H1 (cell line): ENCODE measurements around the gene FBXO8. TPM values are rescaled to one million over a fixed set of nuclear protein-coding genes. Genes with fewer than 3 reads are reported as not detected.

Experiments
- CTCF ChIA-PET: fragments of 300-600 bp; sonication (Branson Sonifier 250); formaldehyde crosslinking; loops from one replicate; lab custom pipeline; 2021; ENCODE audit not compliant: partially characterized antibody; lab: Charles Lee
- POLR2A ChIA-PET: fragments of 300-600 bp; sonication (Branson Sonifier 250); formaldehyde crosslinking; loops from one replicate; lab custom pipeline; 2021; ENCODE audit warnings: inconsistent platforms; ENCODE audit not compliant: partially characterized antibody; lab: Charles Lee
- DNase-seq, 2 experiments: peaks; one replicate each; pipeline versions ENCODE4 v3.0.0 to v3.0.0-alpha.2; 2010 to 2022; ENCODE audit warnings: low spot score in 2 of 2, low read depth in 1 of 2, mixed read lengths in 1 of 2
- FAIRE-seq: peaks from 2 replicates; lab custom pipeline; 2011; peaks lifted over from hg19 to GRCh38; lab: Jason Lieb, UNC
- H2AFZ ChIP-seq: 2 replicates; pipeline ENCODE4 v1.8.1; 2012; ENCODE audit warnings: low read length, inconsistent platforms
- H2AK5ac ChIP-seq: 2 replicates; pipeline ENCODE4 v1.6.1; 2013; ENCODE audit warnings: low read depth, low read length
- H2BK120ac ChIP-seq: replicated peaks from 2 replicates; pipeline ENCODE3; 2013; ENCODE audit warnings: low read depth, low read length, inconsistent platforms
- H2BK12ac ChIP-seq: 2 replicates; pipeline ENCODE4 v1.6.1; 2013; ENCODE audit warnings: low read depth, low read length
- H2BK15ac ChIP-seq: 2 replicates; pipeline ENCODE4 v1.6.1; 2013; ENCODE audit warnings: low read length
- H2BK20ac ChIP-seq: 2 replicates; pipeline ENCODE4 v1.6.1; 2013; ENCODE audit warnings: low read length
- H2BK5ac ChIP-seq: 2 replicates; pipeline ENCODE4 v1.6.1; 2013; ENCODE audit warnings: low read depth, low read length
- H3K14ac ChIP-seq: 2 replicates; pipeline ENCODE4 v1.6.1; 2013; ENCODE audit warnings: inconsistent platforms; ENCODE audit not compliant: insufficient read length
- H3K18ac ChIP-seq: 2 replicates; pipeline ENCODE4 v1.6.1; 2013; ENCODE audit warnings: low read length; ENCODE audit errors: extremely low read depth
- H3K23ac ChIP-seq: 2 replicates; pipeline ENCODE4 v1.6.1; 2013; ENCODE audit warnings: inconsistent platforms; ENCODE audit not compliant: insufficient read length
- H3K23me2 ChIP-seq: 2 replicates; pipeline ENCODE4 v1.6.1; 2013; ENCODE audit warnings: low read depth, low read length
- H3K27ac ChIP-seq: 2 replicates; pipeline ENCODE4 v1.6.1; 2011; ENCODE audit warnings: low read depth, low read length, inconsistent platforms
- H3K27me3 ChIP-seq, 4 experiments: replicated peaks in 1 of 4; 1 replicate in 1 of 4; 2 replicates in 3 of 4; pipeline versions ENCODE4 v1.6.1 to v1.8.1; 2011 to 2013; ENCODE audit warnings: low read length in 3 of 4, mild to moderate bottlenecking in 3 of 4, inconsistent platforms in 2 of 4, mixed read lengths in 2 of 4, moderate library complexity in 1 of 4; ENCODE audit not compliant: control insufficient read depth in 3 of 4, insufficient read depth in 3 of 4; ENCODE audit errors: extremely low read depth in 1 of 4
- H3K36me3 ChIP-seq, 4 experiments: 2 replicates each; pipeline versions ENCODE4 v1.6.1 to v1.8.1; 2011 to 2013; ENCODE audit warnings: mild to moderate bottlenecking in 4 of 4, low read length in 3 of 4, moderate library complexity in 2 of 4, control low read depth in 1 of 4, inconsistent platforms in 1 of 4; ENCODE audit not compliant: insufficient read depth in 4 of 4, control insufficient read depth in 2 of 4
- H3K4ac ChIP-seq: replicated peaks from 2 replicates; pipeline ENCODE3; 2013; ENCODE audit warnings: low read length, low read depth, mixed read lengths, inconsistent platforms; ENCODE audit not compliant: insufficient read length
- H3K4me1 ChIP-seq, 4 experiments: replicated peaks in 1 of 4; 1 replicate in 1 of 4; 2 replicates in 3 of 4; pipeline versions ENCODE4 v1.6.1 to v1.8.1; 2011 to 2013; ENCODE audit warnings: low read length in 3 of 4, inconsistent platforms in 2 of 4, mixed read lengths in 1 of 4; ENCODE audit not compliant: insufficient read depth in 4 of 4, control insufficient read depth in 3 of 4
- H3K4me2 ChIP-seq, 2 experiments: 2 replicates each; pipeline versions ENCODE4 v1.6.1 to v1.8.1; 2011 to 2013; ENCODE audit warnings: low read depth in 2 of 2, low read length in 2 of 2, control low read depth in 1 of 2, inconsistent platforms in 1 of 2, mild to moderate bottlenecking in 1 of 2; ENCODE audit not compliant: insufficient read depth in 1 of 2
- H3K4me3 ChIP-seq, 4 experiments: fragments of 200-600, 300-600 bp in 1 of 4; sonication (generic), shearing (Covaris generic), sonication (Bioruptor Twin) in 1 of 4; 2 replicates each; pipeline versions ENCODE4 v1.5.1 to v1.8.1; 2011 to 2016; ENCODE audit warnings: low read length in 4 of 4, low read depth in 3 of 4, control low read depth in 2 of 4, inconsistent platforms in 2 of 4, mild to moderate bottlenecking in 2 of 4, mixed read lengths in 1 of 4, moderate library complexity in 1 of 4; ENCODE audit not compliant: insufficient read depth in 2 of 4; ENCODE audit errors: extremely low read depth in 1 of 4
- H3K56ac ChIP-seq: replicated peaks from 2 replicates; pipeline ENCODE3; 2013; ENCODE audit warnings: low read depth, mild to moderate bottlenecking, mixed read lengths, low read length, inconsistent platforms; ENCODE audit not compliant: insufficient read length
- H3K79me1 ChIP-seq: 2 replicates; pipeline ENCODE4 v1.6.1; 2013; ENCODE audit warnings: low read depth, low read length, control low read depth
- H3K79me2 ChIP-seq, 2 experiments: 2 replicates each; pipeline versions ENCODE4 v1.6.1 to v1.8.1; 2012 to 2013; ENCODE audit warnings: low read length in 2 of 2, mild to moderate bottlenecking in 2 of 2, inconsistent platforms in 1 of 2; ENCODE audit not compliant: insufficient read depth in 2 of 2, control insufficient read depth in 1 of 2
- H3K9ac ChIP-seq, 4 experiments: replicated peaks in 1 of 4; 1 replicate in 1 of 4; 2 replicates in 3 of 4; pipeline versions ENCODE4 v1.6.1 to v1.8.1; 2011 to 2013; ENCODE audit warnings: low read depth in 3 of 4, low read length in 3 of 4, control low read depth in 2 of 4, mild to moderate bottlenecking in 2 of 4, moderate library complexity in 2 of 4, inconsistent platforms in 1 of 4; ENCODE audit errors: extremely low read depth in 1 of 4
- H3K9me3 ChIP-seq, 2 experiments: 2 replicates each; pipeline versions ENCODE4 v1.6.1 to v1.8.1; 2012 to 2013; ENCODE audit warnings: mild to moderate bottlenecking in 2 of 2, moderate library complexity in 2 of 2, control low read depth in 1 of 2, inconsistent platforms in 1 of 2, low read depth in 1 of 2, low read length in 1 of 2, mixed read lengths in 1 of 2; ENCODE audit not compliant: insufficient read depth in 2 of 2
- H4K20me1 ChIP-seq, 2 experiments: replicated peaks in 1 of 2; 2 replicates each; pipeline versions ENCODE3 to v1.8.1; 2011 to 2013; ENCODE audit warnings: inconsistent platforms in 2 of 2, low read length in 2 of 2, mild to moderate bottlenecking in 1 of 2; ENCODE audit not compliant: insufficient read depth in 2 of 2, control insufficient read depth in 1 of 2
- H4K5ac ChIP-seq: 2 replicates; pipeline ENCODE4 v1.6.1; 2013; ENCODE audit warnings: low read length, low read depth, mixed read lengths, inconsistent platforms; ENCODE audit not compliant: insufficient read length
- H4K8ac ChIP-seq: 2 replicates; pipeline ENCODE4 v1.8.0; 2013; ENCODE audit warnings: mild to moderate bottlenecking, moderate library complexity, low read length, inconsistent platforms; ENCODE audit not compliant: insufficient read depth; ENCODE audit errors: extremely low read depth
- H4K91ac ChIP-seq: replicated peaks from 2 replicates; pipeline ENCODE3; 2013; ENCODE audit warnings: low read length, mixed read lengths, inconsistent platforms; ENCODE audit not compliant: insufficient read length
- EZH2 ChIP-seq: fragments of 200-600 bp; sonication (generic); IDR thresholded peaks from 2 replicates; pipeline ENCODE4 v1.7.1; 2012; ENCODE audit warnings: low read depth, mild to moderate bottlenecking, moderate library complexity, low read length, inconsistent platforms; ENCODE audit not compliant: severe bottlenecking
- GABPA ChIP-seq: IDR thresholded peaks from 2 replicates; pipeline ENCODE4 v1.6.1; 2011; ENCODE audit warnings: mild to moderate bottlenecking, low read length, moderate library complexity, borderline replicate concordance; ENCODE audit not compliant: insufficient read depth
- RNF2 ChIP-seq: fragments of 200-900, 300-1000 bp; sonication (generic); IDR thresholded peaks from 2 replicates; pipeline ENCODE4 v1.7.1; 2016; ENCODE audit warnings: borderline replicate concordance, low read depth, mild to moderate bottlenecking, antibody characterized with exemption, low read length; ENCODE audit not compliant: poor library complexity, severe bottlenecking; ENCODE audit errors: missing control alignments
- SIX5 ChIP-seq: IDR thresholded peaks from 2 replicates; pipeline ENCODE4 v1.6.1; 2011; ENCODE audit warnings: mild to moderate bottlenecking, low read depth, low read length
- SUZ12 ChIP-seq: fragments of 200-600 bp; sonication (generic); IDR thresholded peaks from 2 replicates; pipeline ENCODE4 v1.6.1; 2012; ENCODE audit warnings: mild to moderate bottlenecking, inconsistent platforms, low read length, moderate library complexity, mixed read lengths
- WGBS, 2 experiments: shearing (Covaris generic) in 1 of 2; methylation state at CpG; one replicate each; pipeline versions ENCODE4 v1.1.6 to v1.1.7; 2013 to 2015; ENCODE audit warnings: low lambda C conversion rate in 2 of 2, mixed read lengths in 2 of 2, inconsistent platforms in 1 of 2, low coverage in 1 of 2, missing lambda C conversion rate in 1 of 2; ENCODE audit not compliant: insufficient replicate concordance in 2 of 2, insufficient coverage in 1 of 2, insufficient read length in 1 of 2; ENCODE audit errors: extremely low coverage in 1 of 2, missing lambda C conversion rate in 1 of 2; 5-methylcytosine and 5-hydroxymethylcytosine counted together
- polyA plus RNA-seq, 7 experiments: library from polyadenylated mRNA; depleted of rRNA in 3 of 7; stranded (reverse) in 5 of 7; unstranded in 2 of 7; fragments of >200 nt in 5 of 7; fragments of 200-250 nt in 2 of 7; gene quantifications; 1 replicate in 5 of 7; 2 replicates in 1 of 7; 4 replicates in 1 of 7; pipeline versions ENCODE4 v1.2.1 to v1.2.3, GENCODE V29; 2011 to 2013; ENCODE audit warnings: missing spikeins in 2 of 7, mixed read lengths in 2 of 7
- total RNA-seq: library from RNA; stranded (reverse); fragmentation: NEBNext Ultra II Directional; extraction: Animal tissue kit (Norgen Biotek cat#: 25700); gene quantifications from 2 replicates; pipeline ENCODE4 v1.2.1, GENCODE V29; 2021

The FBXO8 gene
- total and polyA plus RNA-seq, 2 of the 8 experiments (the other 6 are each of a cell fraction or from before 2014, with no cell fraction given) = 5.1 to 7.5 TPM

- Histone ChIP-seq H3K18ac (no peak overlapping the region), H3K27ac (no peak overlapping the region), H3K79me2 (no peaks in the 10 kb centered on the region), H2BK5ac (no peak overlapping the region), H4K20me1 (peaks cover 0 to 3% of the 10 kb centered on the region in 2 experiments), H3K4me1 (peaks cover 10 to 22% (median 11%) of the 10 kb centered on the region in 4 experiments), H3K27me3 (peaks cover 51 to 61% (median 58%) of the 10 kb centered on the region in 4 experiments), H4K5ac (no peak overlapping the region), H2BK12ac (no peak overlapping the region), H3K79me1 (no peaks in the 10 kb centered on the region), H2BK120ac (no peak overlapping the region), H3K23ac (no peak overlapping the region), H4K91ac (no peak overlapping the region), H4K8ac (peak overlapping the region; percentile 12), H3K9me3 (no peaks in the 10 kb centered on the region), H3K56ac (no peak overlapping the region), H3K9ac (no peak overlapping the region), H3K36me3 (no peaks in the 10 kb centered on the region), H2BK20ac (no peak overlapping the region), H3K23me2 (peaks cover 5% of the 10 kb centered on the region; the same call in 1 of the 2 replicates), H3K4ac (no peak overlapping the region), H2AFZ (no peak overlapping the region), H2BK15ac (no peak overlapping the region), H3K14ac (no peak overlapping the region), H2AK5ac (no peak overlapping the region), H3K4me3 (peak overlapping the region in 3 of 4 experiments; percentile 9 to 41 (median 24); a peak in 4 of 8 replicates), H3K4me2 (peak overlapping the region; percentile 55 to 58)
- ChIA-PET CTCF (interaction anchor here (1.0 to 3.3 kb wide), 5 partner anchors 11 to 708 kb away, joined by 3 to 23 read pairs (median 6); no protein-coding TSS in a partner anchor), POLR2A (no interaction called here)
- WGBS, 2 experiments = 7% methylated on average over 23 of the region's 23 CpGs; no CpG with 5 or more reads in 1 of the 2 experiments
- FAIRE-seq = no peak
- TF ChIP-seq SIX5 (no peak), SUZ12 (peak; percentile 90), RNF2 (peak; percentile 93), GABPA (no peak), EZH2 (peak; percentile 83)
- DNase-seq = no peak
Observed at GRCh38 chr4:174211622-174212044, 71.8 kb downstream of the FBXO8 start.
